Esophagus muscularis mucosa (tissue), 4 donors: ENCODE data around the gene BAG3. TPM values are rescaled to one million over a fixed set of nuclear protein-coding genes. Genes with fewer than 3 reads are reported as not detected.

Source experiments
- DNase-seq: peaks from one replicate; pipeline ENCODE4 v3.0.0-alpha.2; 2017; ENCODE audit errors: extremely low spot score
- H3K27ac ChIP-seq, 4 donors: fragments of 200-600 bp; sonication (generic); replicated peaks in 1 of 4; 1 replicate in 3 of 4; 2 replicates in 1 of 4; pipeline ENCODE4 v1.5.1; 2016 to 2019; ENCODE audit warnings: mild to moderate bottlenecking in 1 of 4
- H3K27me3 ChIP-seq, 4 donors: fragments of 200-600 bp; sonication (generic); one replicate each; pipeline versions ENCODE4 v1.5.1 to v1.6.0; 2016 to 2019
- H3K36me3 ChIP-seq, 4 donors: fragments of 200-600 bp; sonication (generic); one replicate each; pipeline ENCODE4 v1.5.1; 2016 to 2019
- H3K4me1 ChIP-seq, 4 donors: fragments of 200-600 bp; sonication (generic); one replicate each; pipeline ENCODE4 v1.5.1; 2016 to 2019
- H3K4me3 ChIP-seq, 4 donors: fragments of 200-600 bp; sonication (generic); 1 replicate in 2 of 4; 2 replicates in 2 of 4; pipeline ENCODE4 v1.5.1; 2016 to 2019; ENCODE audit warnings: mild to moderate bottlenecking in 4 of 4, moderate library complexity in 1 of 4
- H3K9me3 ChIP-seq, 4 donors: fragments of 200-600 bp; sonication (generic); 1 replicate in 3 of 4; 2 replicates in 1 of 4; pipeline ENCODE4 v1.5.1; 2016 to 2019
- CTCF ChIP-seq, 3 experiments: fragments of 200-600 bp in 2 of 3; fragments of 450-650 bp in 1 of 3; sonication (generic) in 2 of 3; IDR thresholded peaks; one replicate each; pipeline ENCODE4 v1.5.1; 2017 to 2019; ENCODE audit warnings: antibody characterized with exemption in 3 of 3, mild to moderate bottlenecking in 2 of 3, moderate library complexity in 1 of 3
- EP300 ChIP-seq: sonication (generic); formaldehyde crosslinking; IDR thresholded peaks from one replicate; pipeline ENCODE4 v1.6.1; 2017; ENCODE audit warnings: antibody characterized with exemption
- POLR2A ChIP-seq: fragments of 450-650 bp; IDR thresholded peaks from one replicate; pipeline ENCODE4 v1.6.1; 2017; ENCODE audit warnings: antibody characterized with exemption, moderate library complexity, mild to moderate bottlenecking, low read depth
- POLR2AphosphoS5 ChIP-seq, 2 donors: sonication (generic); formaldehyde crosslinking; IDR thresholded peaks; one replicate each; pipeline ENCODE4 v1.6.1; 2017; ENCODE audit warnings: antibody characterized with exemption in 2 of 2
- WGBS: methylation state at CpG from one replicate; pipeline ENCODE4 v1.1.5; 2018; 5-methylcytosine and 5-hydroxymethylcytosine counted together
- intact Hi-C: fragments of 100-400 bp; cut with DNase I; formaldehyde crosslinking; loops from one replicate; pipeline ENCODE4 v1.15.1; 2023
- total RNA-seq, 4 donors: library from RNA; depleted of rRNA; stranded (reverse); fragments of >200 nt; gene quantifications; one replicate each; pipeline versions ENCODE4 v1.1.0 to v1.2.1, GENCODE V29; 2016

Gene BAG3
- total RNA-seq, 4 donors from 2014 or later = 44.0 to 81.7 (median 73.9) TPM

- H3K27ac ChIP-seq = no peak overlapping the region
- no peaks in the 10 kb centered on the region for H3K27me3 ChIP-seq
- DNase-seq = no peak
- TF ChIP-seq POLR2AphosphoS5 (IDR thresholded peaks at IDR 0.05) (no peak), POLR2A (no peak), EP300 (no peak), CTCF (IDR thresholded peaks at IDR 0.05) (no peak)
- no peak overlapping the region for H3K4me3 ChIP-seq
- peaks cover 47 to 75% (median 72%) of the 10 kb centered on the region in 4 donors for H3K36me3 ChIP-seq
- WGBS = 74% methylated on average over 9 of the region's 9 CpGs
- peaks cover 26 to 30% (median 29%) of the 10 kb centered on the region in 4 donors for H3K4me1 ChIP-seq
- no peaks in the 10 kb centered on the region for H3K9me3 ChIP-seq
- intact Hi-C loops = loop anchor here (10.0 kb wide), 1 partner anchor 471 kb away; the partner anchor contains the start of gene GRK5
These were observed 24.4 kb downstream of the BAG3 start for GRCh38 chr10:119675483-119676170.

- Histone ChIP-seq H3K27ac (no peak overlapping the region), H3K27me3 (no peaks in the 10 kb centered on the region), H3K4me1 (peaks cover 35 to 43% (median 39%) of the 10 kb centered on the region in 4 donors), H3K4me3 (no peak overlapping the region), H3K36me3 (peaks cover 36 to 60% (median 58%) of the 10 kb centered on the region in 4 donors), H3K9me3 (no peaks in the 10 kb centered on the region)
- intact Hi-C loops = loop anchor here (10.0 kb wide), 1 partner anchor 472 kb away; the partner anchor contains the start of gene GRK5
- no peak for DNase-seq
- TF ChIP-seq POLR2A (no peak), CTCF (IDR thresholded peaks at IDR 0.05) (no peak), POLR2AphosphoS5 (IDR thresholded peaks at IDR 0.05) (no peak), EP300 (no peak)
- WGBS = 93% methylated on average over 5 of the region's 6 CpGs
These were observed 25.9 kb downstream of the BAG3 start for GRCh38 chr10:119677126-119677525.

- no peaks in the 10 kb centered on the region for H3K27me3 ChIP-seq
- H3K4me3 ChIP-seq = no peak overlapping the region
- peaks cover 40 to 46% (median 44%) of the 10 kb centered on the region in 4 donors for H3K4me1 ChIP-seq
- peak overlapping the region; percentile 70 to 74 (median 74) for H3K27ac ChIP-seq
- intact Hi-C loops = loop anchor here (10.0 kb wide), 1 partner anchor 473 kb away; the partner anchor contains the start of gene GRK5
- TF ChIP-seq POLR2AphosphoS5 (IDR thresholded peaks at IDR 0.05) = no peak
- no peak for TF ChIP-seq POLR2A
- no peak for TF ChIP-seq CTCF (IDR thresholded peaks at IDR 0.05)
- TF ChIP-seq EP300 = no peak
- H3K9me3 ChIP-seq = no peaks in the 10 kb centered on the region
- WGBS = 91% methylated on average over 13 of the region's 13 CpGs
- DNase-seq = no peak
- peaks cover 26 to 50% (median 48%) of the 10 kb centered on the region in 4 donors for H3K36me3 ChIP-seq
These were observed 26.9 kb downstream of the BAG3 start for GRCh38 chr10:119677904-119678755.

GRCh38 chr10:119679480-119679829 lies 28.3 kb downstream of the BAG3 start:
- no peak for DNase-seq
- intact Hi-C loops = loop anchor here (10.0 kb wide), 1 partner anchor 475 kb away; the partner anchor contains the start of gene GRK5
- TF ChIP-seq POLR2AphosphoS5 (IDR thresholded peaks at IDR 0.05) = no peak
- no peak for TF ChIP-seq EP300
- no peak for TF ChIP-seq CTCF (IDR thresholded peaks at IDR 0.05)
- Histone ChIP-seq H3K4me3 (no peak overlapping the region), H3K9me3 (no peaks in the 10 kb centered on the region), H3K36me3 (peaks cover 13 to 37% (median 35%) of the 10 kb centered on the region in 4 donors), H3K27me3 (no peaks in the 10 kb centered on the region), H3K27ac (peak overlapping the region; percentile 70 to 74 (median 74)), H3K4me1 (peaks cover 40 to 46% (median 44%) of the 10 kb centered on the region in 4 donors)
- 85% methylated on average over 7 of the region's 7 CpGs for WGBS
